Ishikawa (cell line): Measurements from ENCODE around the gene CSRP1.

Source experiments
- TAF1 ChIP-seq: IDR thresholded peaks from 2 replicates; pipeline ENCODE4 v1.6.1; 2012; ENCODE audit warnings: low read depth, mild to moderate bottlenecking
- TF ChIP-seq, protein P1 (sequence below): IDR thresholded peaks from 2 replicates; pipeline ENCODE4 v1.6.1; 2012; ENCODE audit warnings: low read depth, mild to moderate bottlenecking

DNA sequence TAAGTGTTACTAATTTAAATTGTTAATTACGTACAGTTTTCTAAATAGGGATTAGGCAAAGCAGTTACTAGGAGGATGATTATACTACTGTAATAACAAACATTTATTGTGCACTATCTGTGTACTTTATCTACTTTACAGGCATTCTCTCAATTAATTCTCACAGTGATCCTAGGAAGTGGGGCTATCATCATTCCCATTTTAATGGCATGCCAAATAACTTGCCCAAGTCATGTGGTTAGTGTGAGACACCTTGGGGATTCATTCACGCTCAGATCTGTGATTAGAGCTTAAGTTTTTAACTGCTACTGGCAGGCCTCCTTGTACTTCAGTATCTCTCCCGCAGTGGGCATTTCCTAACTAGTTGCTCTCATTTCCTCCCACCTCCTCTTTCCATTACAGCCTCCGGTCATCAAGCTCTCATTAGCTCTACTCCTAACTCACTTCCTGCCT, 49.4 kb downstream of the CSRP1 start:
- TF ChIP-seq, protein P1, sequence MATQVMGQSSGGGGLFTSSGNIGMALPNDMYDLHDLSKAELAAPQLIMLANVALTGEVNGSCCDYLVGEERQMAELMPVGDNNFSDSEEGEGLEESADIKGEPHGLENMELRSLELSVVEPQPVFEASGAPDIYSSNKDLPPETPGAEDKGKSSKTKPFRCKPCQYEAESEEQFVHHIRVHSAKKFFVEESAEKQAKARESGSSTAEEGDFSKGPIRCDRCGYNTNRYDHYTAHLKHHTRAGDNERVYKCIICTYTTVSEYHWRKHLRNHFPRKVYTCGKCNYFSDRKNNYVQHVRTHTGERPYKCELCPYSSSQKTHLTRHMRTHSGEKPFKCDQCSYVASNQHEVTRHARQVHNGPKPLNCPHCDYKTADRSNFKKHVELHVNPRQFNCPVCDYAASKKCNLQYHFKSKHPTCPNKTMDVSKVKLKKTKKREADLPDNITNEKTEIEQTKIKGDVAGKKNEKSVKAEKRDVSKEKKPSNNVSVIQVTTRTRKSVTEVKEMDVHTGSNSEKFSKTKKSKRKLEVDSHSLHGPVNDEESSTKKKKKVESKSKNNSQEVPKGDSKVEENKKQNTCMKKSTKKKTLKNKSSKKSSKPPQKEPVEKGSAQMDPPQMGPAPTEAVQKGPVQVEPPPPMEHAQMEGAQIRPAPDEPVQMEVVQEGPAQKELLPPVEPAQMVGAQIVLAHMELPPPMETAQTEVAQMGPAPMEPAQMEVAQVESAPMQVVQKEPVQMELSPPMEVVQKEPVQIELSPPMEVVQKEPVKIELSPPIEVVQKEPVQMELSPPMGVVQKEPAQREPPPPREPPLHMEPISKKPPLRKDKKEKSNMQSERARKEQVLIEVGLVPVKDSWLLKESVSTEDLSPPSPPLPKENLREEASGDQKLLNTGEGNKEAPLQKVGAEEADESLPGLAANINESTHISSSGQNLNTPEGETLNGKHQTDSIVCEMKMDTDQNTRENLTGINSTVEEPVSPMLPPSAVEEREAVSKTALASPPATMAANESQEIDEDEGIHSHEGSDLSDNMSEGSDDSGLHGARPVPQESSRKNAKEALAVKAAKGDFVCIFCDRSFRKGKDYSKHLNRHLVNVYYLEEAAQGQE, result no peak
- TF ChIP-seq TAF1, result no peak
